ENCODE results near the gene PROX1.

PROX1 gene

DNA sequence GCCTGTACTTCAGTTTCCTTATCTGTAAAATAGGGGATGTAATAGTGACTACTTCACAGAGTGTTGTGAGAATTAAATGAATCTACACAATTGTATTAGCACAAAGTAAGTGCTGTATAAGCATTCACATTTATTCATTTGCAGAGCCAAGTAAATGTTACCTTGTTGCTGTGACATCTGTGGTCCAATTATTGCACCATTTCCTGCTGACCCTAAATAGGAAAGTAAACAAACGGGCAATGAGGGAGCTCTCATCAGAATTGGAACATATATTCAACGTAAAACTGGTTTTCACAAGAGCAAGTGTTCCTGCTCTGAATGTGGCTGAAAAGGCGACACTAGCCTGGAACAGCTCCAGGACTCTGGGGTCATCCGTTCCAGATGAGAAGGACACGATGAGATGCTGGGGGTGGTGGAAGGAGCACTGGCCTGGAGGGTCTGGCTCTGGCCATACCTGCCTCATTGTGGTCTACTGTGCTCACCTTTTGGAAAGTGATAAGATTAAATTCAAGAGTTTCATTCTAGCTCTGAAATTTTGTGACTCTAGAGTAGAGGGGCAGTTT is 34.5 kb downstream of the PROX1 start:
- no peak for DNase-seq (ENCODE audit: low read depth)

DNA sequence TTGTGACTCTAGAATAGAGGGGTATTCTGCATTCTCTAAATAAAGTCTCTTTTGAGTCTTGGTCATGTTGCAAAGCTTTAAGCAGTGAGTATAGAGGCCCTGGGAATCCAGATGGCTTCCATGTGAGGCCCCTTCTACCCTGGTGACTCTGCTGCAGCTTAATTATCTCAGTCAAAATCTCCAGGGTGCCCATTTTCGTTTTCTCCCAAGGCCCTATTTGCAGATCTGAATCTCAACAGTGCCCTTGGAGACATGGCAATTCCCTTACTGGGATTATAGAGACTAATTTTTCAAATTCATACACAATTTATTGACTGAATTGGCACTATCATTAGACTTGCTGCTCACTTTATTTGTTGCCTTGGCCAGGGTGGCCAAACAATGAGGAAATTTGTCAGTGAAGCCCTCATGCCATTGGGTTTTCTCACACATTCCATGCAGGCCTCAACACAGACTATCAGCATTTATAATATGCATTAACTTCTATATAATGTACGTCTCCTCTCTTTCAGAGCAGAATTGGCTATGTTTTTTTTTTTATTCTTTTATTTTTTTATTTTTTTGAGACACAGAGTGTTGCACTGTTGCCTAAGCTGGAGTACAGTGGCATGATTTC is 35.1 kb downstream of the PROX1 start:
- DNase-seq (ENCODE audit: low read depth): no peak

DNA sequence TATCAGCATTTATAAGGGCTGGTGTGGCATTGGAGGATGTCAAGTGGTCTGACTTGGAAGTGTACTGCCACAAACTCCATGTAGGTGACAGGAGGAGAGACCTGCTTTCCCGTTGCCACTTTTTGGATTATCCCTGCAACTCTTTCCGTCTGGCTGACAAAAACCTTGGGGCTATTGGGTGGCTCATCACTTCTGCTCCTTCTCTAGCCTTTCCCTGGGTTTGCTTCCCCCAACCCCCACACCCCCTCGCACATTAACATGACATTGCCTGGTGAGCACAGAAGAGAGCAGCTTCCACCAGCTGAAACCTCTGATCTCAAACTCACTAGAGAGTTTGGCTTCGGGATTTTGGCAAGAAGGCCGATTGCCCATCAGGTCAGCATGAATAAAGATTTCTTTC is 39.2 kb downstream of the PROX1 start:
- no peak for DNase-seq (ENCODE audit: low read depth)

DNA sequence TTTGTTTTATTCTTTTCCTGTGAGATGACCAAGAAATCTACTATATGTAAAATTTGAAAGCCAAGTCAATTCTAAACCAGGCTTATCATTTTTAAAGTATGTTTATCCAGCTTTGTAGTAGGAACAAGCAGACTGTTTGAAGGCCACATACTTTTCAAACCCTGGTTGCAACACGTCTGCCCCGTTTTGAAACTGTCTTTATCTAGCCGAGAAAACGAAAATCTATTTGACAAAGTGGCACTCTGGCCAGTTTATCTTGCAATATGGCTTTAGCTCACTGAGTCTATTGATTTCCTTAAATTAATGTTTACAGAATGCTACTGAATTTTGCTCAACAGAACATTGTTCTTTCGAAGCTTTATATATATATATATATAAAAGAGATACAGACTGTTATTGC is 39.7 kb downstream of the PROX1 start:
- no peak for DNase-seq (ENCODE audit: low read depth)

DNA sequence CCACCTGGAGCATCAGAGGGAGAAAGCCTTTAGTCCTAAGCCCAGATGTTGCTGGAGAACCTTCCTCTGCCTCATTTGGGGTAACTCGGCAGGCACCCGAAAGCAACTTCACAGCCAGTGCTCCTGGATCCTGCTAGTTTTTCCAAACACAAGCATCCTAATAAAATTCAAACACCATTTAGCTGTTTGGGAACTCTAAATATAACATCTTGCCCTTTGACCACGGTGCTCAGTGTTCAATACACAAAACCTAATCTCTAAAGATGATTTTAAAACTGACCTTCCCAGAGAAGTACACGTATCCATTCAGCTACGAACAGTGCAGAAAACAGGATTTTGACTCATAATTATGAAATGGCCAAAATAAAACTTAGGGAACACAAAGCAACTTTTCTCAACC is 40.3 kb downstream of the PROX1 start:
- DNase-seq (ENCODE audit: low read depth): no peak

DNA sequence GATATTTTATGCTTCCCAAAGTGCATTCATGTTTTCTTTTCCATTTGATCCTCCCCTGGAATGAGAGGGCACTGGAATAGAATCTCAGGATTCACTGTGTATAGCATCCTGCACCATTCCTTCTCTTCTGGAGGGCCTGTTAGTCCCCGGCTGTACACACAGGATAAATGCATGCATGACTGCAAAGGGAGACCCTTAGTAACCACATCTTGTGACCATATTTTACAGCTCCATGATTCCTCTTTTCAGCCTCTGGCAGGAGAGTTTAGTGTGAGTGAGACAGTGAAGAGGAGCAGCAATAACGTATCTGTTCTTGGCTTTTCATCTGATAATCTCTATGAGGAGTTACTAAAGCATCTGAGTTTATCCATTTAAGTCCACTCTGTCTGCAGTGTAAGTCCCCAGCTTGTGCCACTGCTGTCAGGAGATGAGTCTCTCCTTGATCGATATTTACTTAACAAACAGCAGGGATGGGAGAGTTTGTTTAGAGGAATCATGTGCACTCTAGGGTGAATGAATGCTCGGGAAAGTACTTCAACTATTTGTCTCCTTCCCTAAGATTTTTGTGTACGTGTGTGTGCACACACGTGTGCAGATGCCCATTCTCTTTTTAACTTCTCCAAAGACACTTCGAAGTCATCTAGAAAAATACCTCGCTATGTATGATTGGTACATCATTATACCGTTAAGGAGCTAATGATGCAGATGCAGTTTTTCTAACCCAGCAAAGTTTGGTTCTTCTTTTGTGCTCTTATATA is 41.1 kb downstream of the PROX1 start:
- DNase-seq (ENCODE audit: low read depth): no peak

DNA sequence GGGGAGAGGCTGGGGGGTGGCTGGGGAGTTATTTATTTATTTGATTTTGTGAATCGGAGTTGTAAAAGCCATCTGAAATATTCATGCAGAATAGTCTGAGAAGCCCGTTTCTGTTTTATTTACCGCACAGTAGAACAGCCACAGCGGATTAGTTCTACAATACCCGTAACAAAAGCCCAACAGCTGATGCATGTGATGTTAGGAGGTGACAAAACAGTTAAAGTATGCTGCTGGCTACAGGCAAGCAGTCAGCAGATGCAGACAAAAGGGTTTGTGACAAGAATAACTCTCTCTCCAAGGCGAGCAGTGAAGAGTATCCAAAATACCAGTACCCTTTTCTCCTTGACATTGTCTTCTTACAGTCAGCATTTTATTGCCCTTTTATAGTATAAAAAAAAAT is 42.0 kb downstream of the PROX1 start:
- peak; percentile 13 for DNase-seq (ENCODE audit: low read depth)

DNA sequence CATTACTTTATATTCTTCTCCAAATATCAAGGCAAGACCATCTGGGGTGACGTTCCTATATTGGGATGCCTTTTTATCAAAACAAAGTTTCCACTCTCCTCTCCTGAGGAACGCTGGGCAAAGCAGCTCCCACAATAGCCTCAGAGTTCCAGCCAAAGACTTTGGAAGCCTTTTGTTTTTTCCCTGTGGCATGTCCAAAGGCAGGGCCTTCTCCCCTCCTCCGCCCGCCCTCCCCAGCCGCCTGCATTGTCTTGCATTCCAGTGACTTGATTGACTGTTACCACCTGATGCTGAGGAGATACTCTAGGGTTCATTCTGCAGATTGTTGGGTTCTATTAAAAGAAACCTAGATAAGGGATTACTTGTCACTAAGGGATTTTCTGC is 43.5 kb downstream of the PROX1 start:
- no peak for DNase-seq (ENCODE audit: low read depth)

DNA sequence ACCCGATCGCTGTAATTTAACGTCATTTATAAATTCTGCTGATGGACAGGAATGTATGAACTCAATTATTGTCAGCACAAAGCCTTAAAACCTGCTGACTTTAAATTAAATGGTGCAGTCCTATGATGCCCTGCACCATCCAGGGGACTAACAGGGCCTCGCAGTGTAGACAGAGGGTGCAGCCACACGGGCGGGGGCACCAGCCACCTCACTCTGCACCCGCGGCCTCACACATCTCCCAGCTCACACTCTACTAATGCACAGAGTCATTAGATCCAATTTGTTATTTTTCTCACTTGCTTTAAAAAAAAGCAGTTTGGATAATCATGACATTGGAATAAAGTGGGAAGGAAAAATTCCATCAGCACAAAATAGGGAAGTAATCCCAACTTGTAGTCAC is 49.7 kb downstream of the PROX1 start:
- DNase-seq (ENCODE audit: low read depth): no peak

DNA sequence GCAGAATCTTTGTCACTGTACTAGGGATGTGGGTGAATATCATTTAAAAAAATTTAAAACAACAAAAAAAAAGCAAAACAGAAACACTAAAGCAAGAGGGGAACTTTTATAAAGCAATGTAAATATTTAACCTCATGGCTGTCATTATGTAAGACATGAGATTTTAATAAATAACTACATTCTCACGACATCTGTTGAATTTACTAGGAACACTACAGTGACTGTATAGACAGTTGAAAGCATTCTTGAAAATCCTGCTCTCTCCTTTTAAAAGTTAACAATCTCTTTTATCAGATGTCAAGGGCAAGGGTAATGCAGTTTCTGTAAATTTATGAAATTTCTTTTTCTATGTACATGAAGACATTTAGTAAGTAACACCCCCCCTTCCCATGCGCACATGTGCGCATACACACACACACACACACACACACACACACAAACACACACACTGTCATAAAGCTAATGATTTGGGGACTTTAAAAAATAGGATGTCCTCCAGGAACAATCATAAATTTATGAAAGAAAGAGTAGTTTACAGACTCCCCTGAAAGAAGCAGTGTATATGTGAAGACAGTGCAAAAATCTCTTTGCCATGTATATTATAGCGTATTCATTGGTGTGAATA is 51.7 kb downstream of the PROX1 start:
- no peak for DNase-seq (ENCODE audit: low read depth)

DNA sequence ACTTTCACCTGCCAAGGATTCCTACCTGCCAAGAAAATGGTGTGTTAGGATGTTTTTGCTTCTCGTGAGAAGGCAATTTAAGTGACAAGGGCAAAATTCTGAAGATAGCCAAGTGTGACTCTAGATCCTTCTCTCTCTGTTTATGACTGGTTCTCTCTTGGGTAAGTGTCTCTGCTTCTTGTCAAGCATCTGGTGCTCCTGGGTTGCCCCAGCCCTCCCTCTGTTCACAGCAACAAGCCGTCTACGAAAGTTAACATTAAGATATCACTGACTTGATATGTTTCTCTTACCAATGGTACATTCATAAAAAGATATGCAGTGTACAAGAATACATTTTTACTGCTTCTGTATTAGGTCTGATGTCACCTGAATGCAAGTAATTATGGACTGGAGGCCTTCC is 55.4 kb downstream of the PROX1 start:
- DNase-seq (ENCODE audit: low read depth): no peak

DNA sequence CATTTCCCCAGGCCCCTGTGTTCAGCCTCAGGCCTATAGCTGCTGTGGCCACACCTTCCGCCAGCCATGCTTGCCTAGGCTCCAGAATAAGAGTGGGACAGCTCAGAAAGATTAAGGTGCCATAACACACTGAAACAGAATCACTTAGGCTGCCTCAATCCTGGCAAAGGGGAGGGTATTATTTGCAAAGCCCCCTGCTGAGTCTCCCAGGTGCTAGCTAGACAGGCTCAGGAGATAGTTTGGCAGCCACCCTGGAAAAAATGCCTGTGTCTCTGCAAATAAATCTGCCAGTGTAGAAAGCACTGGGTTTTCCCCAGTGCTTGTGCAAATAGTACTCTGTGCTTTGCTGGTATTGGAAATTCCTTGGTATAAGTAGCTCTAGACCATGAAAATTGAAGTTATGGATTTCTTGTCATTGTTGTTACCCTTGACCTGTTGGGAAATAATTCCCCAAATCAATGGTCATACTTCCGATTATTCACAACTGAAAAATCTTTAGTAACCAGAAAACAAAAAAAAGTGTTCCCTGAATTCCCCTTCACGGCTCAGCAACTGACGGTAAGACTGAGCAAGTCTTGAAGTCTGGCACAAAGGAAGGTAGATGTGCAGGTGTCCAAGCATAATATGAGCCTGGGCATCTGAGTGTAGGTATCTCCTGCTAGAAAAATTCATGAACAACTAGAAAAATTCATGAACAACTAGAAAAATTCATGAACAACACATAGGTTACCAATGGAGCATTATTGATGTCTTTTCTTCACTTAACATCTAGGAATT is 56.9 kb downstream of the PROX1 start:
- DNase-seq (ENCODE audit: low read depth): no peak

DNA sequence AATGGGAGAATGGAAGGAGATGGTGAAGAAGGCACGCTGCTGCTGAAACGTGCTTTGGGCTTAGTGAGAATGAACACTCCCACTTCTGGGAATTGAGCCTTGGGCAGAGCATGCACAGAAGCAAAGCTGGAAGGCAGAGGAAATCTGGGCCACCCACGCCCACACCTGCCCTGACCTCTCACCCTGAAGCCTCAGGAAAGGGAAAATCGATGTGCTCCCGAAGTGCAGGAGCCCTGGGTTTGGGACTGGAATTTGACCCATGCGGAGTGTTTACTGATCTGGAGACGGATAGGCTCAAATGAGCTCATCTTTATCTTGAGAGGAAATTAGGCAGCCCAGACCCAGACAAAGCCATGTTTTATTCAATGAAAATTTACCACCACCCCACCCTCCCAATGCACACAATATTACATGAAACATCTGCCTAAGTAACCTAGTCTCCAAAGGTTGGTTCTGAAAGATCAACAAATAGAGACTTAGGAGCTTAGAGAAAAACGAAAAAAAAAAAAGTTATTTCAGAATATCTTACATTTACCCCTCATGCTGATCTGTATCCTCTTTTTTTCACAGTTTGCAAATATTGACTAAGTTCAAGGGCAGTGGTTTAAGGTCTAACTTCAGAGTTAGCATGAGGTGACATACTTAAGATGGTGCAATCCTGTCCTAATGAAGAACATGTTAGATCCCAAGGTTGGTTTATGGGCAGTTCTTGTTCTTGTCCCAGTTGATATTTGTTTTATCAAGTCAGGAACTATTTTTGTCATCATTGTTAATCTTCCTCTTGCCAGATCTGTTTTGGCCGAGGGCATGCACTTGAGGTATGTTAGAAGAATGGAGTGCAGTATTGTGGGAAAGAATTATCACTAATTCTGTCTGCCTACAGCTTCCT is 63.0 kb downstream of the PROX1 start:
- DNase-seq (ENCODE audit: low read depth): no peak

DNA sequence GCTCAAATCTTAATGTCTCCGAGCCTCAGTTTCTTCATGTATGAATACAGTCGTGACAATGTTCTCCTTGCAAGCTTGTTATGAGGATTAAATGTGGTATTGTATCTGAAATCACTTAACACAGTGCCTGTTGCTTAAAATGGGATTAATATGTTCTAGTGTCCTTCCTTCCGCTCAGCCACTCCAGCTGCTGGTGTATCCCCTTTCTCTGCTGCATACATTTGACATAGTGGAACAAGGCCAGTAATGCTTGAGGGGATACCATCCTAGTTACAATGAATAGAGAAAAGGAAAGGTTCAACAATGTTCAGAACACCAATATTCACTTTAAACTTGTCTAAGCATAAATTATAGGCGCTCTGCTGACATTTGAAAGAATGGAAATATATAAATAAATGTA is 64.0 kb downstream of the PROX1 start:
- no peak for DNase-seq (ENCODE audit: low read depth)

DNA sequence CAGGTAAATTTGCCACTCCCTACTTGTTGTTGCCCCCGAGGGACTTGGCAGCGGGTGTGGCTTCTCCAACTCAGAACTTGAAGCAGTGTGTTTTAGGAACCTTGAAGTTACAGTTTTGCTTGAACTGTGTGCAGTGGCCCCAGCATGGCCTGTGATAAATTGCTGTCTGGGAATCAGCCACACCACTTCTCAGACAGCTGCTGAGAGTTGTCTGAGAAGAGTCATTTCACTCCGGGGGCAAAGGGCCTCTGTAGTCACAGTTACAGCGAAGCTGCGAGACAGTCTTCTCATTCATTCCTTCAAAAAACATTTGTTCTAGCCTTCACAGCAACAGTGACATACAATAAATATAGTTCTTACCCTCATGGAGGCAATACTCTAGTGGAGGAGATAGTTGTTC is 70.3 kb downstream of the PROX1 start:
- no peak for DNase-seq (ENCODE audit: low read depth)

DNA sequence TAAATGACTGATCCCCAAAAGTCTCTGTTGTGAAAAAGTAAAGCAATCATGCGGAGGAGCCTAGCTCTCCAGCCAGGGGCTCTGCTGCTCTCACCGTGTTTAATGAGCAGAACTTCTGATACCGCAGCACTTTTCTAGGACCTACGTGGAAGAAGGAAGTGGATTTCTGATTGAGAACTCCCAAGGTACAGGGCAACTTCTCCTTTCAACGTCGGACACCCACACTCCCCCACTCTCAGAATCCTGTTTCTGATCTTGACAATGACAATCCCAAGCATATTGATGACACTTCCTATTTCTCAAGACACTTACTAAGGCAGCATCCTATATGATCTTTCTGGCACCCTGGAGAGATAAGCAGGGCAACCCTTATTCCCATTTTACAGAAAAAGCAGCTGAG is 78.4 kb downstream of the PROX1 start:
- DNase-seq (ENCODE audit: low read depth): no peak

DNA sequence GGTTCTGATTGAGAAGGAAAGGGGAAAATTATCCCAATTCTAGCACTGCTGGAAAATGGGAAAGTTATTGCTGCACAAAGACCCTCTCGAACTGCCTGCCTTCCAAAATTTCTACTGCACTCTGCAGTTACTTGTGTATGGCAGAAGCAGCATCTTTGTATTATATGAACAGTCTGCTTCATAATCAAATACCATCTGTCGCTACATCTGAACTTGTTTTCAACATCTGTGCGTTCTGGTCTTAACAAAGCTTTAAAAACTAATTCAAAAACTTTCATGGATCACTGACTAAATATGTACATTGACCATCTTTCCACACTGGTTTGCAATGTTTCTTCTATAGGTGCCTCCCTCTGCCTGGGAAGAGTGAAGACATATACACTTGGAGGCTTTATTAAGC is 79.2 kb downstream of the PROX1 start:
- DNase-seq (ENCODE audit: low read depth): no peak

DNA sequence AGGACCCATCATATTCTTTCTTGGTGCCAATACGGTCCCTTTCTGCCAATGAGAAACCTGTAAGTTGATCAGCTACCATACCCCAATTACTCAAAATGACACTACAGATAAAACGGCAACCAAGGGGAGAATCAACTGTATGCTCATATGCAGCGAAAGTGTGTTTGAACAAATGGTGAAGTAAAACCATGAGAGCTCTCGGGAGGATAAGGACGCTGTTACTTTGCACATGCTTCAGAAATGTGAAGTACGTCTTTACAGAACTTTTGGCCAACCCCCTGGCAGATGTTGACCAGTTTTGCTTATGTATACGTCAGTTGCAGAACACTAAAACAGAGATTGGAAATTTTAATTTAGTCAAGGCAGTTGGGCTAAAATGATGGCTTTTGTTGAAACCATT is 79.6 kb downstream of the PROX1 start:
- no peak for DNase-seq (ENCODE audit: low read depth)

DNA sequence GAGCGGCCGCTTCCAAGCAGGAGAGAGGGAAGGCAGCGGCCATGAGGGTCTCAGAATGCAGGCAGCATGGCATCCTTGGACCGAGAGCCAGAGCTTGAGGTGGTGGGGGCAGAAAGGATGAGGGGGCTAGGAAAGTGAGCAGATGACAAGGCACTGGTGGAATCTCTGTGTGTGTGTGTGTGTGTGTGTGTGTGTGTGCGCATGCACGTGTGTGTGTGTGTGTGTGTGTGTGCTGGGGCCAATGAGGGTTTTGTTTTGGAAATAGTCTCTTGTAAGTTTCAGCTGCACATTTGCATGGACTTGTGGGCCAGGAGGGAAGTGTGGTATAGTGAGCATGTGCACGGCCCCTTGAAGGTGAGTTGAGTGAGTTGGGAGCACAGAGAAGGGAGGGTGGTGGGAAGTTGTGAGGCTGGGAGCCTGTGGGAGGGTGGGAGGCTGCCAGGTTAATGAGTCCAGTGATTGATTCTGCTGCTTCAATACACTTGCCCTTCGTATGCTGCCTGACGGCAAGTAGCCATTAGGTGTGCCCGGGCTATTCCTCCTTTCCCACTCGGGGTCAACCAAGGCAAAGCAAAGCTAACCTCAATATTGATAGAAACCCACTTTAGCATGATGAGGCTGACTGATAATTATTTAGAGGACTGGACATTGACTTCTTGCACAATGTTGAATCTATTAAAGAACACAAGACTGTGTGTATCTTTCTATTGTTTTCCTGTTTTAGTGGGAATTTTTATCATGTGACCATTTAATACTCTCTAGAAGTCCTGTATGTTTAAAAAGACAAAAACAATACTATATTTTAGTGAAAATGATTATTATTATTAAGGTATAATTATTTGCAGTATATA is 80.3 kb downstream of the PROX1 start:
- no peak for DNase-seq (ENCODE audit: low read depth)

DNA sequence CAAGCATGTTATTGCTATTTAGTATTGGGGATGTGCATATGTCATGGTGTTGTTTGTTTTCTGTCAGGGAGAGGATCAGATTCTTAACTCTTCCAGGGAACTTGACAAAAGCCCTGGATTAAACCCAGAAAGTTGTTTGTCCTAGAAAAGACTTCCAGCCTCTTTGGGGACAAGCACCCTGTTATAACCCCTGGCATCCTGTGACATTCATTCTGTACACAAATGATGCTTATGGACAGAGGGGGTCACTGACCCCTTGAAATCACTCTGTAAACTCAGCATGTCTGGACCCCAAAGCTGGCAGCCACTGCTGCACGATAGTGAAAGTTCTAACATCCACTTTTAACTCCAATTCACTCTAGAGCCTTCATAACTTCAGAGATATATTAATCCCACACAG is 81.2 kb downstream of the PROX1 start:
- DNase-seq (ENCODE audit: low read depth): no peak

DNA sequence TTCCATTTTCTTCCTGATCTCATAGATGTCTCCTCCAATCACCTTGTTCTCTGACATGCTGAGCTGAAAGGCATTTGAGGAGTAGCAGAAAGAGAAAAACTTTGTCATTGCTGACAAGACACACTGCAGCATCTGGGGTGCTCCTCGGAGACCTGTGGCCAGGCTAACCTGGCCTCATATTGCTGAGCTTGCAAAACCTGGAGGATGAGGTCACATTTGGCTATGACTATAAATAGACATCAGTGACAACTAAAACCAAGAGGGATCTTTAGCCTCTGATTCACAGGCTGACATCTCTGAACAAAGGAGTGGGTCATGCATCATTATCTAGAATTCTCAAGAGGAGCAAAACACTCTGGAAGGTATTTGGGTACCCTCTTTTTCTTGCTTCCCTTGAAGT is 83.7 kb downstream of the PROX1 start:
- no peak for DNase-seq (ENCODE audit: low read depth)

Measured in iris pigment epithelial cell (primary cell).